Activated T-helper 1 cell treated with anti-CD3 and anti-CD28 coated beads, Interleukin-2, amount 50 U/mL, for 16 hours (primary cell): ENCODE measurements around the gene RNF19B.
"Not testable (repeated sequence)": the region's sequence is repeated elsewhere in the genome, so short reads cannot be mapped to it uniquely, and the experiment has no call there.

Source experiments
- DNase-seq, 2 donors: peaks; one replicate each; pipeline ENCODE4 v3.0.0-alpha.2; 2020; ENCODE audit warnings: low read depth in 1 of 2, low spot score in 1 of 2

Gene RNF19B

DNA sequence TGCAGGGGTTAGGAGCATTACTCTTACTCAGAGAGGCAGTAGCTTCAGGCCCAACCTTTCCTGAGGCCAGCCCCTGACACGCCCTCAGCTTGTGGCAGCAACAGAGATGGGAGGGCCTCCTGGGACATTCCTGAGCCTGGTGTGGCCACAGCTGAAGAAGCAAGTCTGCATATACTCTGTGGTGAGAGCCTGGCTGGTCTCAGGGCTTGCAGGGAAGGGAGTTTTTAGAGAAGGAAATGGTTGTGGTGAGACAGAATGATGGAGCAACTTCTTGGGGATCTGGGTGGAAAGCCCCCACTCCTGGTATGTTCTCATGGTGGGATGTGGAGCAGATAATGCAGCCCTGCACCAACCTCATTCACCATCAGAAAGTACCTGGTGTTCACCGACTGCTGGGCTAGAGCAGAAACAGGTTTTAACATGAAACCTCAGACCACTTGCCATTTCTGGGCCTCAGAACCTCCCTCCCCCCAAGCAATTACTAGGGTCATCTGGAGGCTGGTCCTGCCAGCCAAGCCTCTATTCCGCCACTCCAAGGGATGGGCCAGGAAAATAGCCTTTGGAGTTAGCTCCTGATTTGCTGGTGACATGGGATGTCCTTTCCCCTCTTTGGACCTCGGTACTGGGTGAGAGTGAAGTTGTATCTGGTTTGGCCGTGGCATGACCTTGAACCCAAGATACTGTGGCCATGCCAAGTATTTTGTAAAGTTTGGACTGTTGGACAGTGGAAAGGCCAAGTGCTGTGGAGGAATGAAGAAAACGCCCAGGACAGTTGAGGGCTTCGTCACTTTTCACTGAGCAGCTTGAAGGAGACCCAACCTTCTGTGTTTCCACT lies 28.1 kb upstream of the RNF19B start:
- DNase-seq, result peak in 1 of 2 donors; percentile 9

DNA sequence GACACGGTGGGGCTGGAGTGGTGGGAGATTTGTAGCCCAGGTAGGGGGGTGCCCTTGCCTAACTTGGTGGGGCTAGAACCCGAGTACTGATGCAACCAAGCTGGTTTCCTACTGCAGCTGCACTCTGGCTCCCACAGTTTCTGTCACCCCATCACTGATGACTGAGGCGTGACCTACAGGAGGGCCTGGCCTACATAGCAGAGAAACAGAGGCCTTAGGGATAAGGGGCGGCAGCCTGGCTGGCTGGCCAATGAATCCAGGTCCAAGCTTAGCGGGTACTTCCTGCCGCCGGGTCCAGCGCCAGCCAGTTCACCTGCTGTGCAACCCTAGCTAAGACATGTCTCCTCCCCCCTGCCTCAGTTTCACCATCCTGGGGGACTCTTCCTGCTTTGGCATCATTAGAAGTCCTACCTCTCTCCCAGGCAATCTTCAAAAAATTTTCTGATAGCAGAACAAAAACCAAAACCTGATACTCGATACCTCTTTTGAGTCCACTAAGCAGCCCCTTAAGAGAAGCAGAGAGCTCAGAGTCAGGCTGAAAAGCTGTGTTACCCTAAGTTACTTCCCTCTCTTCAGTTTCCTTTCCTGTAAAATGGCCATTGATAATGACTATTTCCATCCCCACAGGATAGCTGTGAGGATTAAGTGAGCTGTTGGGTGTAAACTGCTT lies 27.3 kb upstream of the RNF19B start:
- DNase-seq, result no peak

DNA sequence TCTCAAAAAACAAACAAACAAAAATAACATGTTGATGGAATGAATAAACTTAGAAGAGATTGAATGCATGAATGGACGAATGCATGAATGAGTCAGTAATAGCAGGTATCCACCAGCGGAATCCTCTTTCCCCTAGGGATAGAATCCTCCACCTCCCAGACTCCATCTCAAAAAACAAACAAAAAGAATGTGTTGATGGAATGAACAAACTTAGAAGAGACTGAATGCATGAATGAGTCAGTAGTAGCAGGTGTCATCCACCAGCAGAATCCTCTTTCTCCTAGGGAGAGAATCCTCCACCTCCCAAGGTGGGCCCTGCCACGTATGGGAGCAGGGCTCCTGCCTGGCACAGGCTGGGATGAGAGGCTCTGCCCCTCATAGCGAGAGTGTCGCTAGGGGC lies 26.8 kb upstream of the RNF19B start:
- no peak for DNase-seq

DNA sequence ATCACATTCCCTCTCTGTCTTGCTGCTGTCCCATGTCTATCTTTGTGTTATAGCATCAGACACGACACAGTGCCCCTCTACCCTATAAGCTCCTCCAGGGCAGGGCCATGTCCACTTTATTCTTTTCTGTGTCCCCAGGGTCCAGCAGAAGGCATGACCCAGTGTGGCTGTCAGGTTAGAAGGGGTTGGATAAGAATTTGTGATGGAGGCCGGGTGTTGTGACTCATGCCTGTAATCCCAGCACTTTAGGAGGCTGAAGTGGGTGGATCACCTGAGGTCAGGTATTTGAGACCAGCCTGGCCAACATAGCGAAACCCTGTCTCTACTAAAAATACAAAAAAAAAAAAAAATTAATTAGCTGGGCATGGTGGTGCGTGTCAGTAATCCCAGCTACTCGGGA lies 26.3 kb upstream of the RNF19B start:
- DNase-seq, result no peak

DNA sequence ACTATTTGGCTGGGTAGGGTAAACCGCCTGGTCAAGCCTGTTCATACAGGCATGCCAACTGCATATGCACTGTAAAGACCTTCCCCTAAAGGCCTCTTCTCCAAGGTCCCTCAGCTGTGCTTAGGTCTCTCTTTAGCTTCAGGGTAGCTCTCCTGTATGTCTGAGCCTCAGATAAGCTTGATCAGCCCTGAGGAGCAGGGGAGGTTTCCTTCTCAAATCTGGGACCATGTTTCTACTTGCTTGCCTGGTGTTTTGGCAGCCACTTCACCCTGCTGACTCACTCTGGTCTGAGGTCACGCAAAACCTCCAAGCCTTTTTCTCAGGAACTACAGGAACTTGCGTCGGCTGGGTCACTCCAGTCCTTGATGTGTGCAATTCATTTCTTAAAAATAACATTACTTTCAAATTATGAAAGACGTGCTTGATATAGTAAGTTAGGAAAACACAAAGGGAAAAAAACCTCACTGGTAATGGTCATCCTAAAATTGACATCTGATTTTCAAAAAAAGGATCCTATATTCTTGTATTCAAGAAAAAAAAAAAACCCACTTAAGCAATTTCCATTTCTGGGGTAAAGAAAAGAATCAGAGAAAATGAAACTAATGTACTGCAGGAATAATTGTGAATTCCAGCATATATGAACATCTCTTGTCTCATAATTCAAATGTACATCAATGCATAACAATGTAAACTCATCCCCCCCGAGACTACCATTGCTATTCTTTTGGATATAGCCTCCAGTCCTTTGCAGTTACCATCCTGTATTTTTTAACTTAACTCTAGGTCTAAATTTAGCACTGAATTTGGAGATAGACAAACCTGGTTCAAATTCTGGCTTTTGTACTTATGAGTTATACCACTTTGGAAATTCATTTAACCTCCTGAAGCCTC lies 24.8 kb upstream of the RNF19B start:
- DNase-seq, result no peak

DNA sequence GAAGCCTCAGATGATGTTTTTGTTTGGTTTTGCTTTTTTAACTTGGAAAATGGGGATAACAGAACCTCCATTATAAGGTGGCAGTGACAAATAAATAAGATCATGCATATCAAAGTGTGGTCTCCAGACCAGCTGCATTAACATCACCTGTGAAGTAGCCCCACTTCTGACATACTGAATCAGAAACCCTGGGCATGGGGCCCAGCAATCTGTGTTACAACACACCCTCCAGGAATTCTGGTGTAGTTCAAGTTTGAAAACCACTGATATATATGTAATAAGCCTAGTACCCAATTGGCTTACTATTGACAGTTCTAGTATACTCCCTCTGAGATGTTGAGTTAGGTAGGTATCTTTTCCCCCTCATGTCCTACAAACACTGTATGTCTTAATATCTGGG lies 24.1 kb upstream of the RNF19B start:
- no peak for DNase-seq

DNA sequence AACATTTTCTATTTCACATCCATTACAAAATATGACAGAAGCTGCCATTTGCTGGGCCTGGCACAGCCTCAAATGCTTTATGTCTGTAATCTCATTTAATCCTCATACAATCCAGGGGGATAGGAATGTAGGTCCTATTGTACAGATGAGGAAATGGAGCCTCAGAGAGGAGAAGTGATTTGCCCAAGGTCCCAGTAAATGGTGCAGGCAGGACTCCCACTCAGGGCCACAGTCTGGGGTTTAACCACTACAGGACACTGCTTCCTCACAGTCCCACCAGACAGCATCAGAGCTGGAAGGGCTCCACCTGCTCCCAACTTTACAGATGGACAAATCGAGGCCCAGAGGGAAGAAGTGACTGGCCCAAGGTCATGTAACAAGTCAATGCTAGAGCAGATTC lies 20.6 kb upstream of the RNF19B start:
- DNase-seq, result no peak

DNA sequence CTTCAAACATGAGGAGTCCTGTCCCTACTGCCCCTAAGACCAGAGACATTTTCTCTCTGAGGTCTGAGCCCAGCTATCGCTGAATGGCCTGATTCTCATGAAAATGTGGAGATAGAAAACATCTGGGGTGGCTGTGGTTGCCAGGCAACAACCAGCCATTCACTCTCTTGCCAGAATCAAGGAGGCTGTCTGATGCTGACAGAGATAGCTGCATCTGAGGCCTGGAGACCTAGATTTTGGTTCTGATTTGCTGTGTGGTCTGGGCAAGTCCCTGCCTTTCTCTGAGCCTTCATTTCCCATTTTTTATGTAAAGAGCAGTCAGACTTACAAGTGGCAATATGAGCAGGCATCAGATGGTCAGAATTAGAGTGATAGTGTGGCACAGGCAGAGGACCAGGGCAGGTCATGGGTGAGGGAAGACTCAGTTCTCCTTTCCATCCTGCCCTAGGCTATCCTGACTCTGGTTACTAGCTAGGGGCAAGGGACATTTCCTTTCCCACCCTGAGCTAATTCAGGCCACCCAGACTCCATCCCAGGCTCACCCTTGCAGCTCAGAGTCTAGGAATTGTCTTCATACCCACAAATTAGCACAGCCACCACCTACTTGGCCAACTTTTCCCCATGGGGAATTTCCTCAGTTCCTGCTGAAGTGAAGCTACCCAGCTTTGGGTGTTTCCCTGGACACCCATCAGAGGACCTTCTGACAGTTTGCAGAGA lies 20.0 kb upstream of the RNF19B start:
- no peak for DNase-seq

DNA sequence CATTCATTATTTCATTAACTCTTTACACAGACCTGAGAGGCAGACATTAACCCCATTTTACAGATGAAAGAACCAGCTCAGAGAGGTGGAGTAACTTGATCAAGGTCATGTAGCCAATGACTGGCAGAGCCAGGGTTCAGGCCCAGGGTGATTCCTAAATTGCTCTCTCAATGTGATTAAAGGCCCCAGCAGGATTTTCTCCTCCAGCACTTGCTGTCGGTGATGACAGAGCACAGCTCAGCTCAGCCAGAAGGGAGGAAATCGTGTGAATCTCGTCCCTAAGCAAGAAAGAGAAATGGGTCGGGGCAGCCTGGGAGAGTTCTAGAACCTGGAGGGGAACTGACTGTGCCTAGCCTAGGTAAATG lies 19.5 kb upstream of the RNF19B start:
- no peak for DNase-seq

DNA sequence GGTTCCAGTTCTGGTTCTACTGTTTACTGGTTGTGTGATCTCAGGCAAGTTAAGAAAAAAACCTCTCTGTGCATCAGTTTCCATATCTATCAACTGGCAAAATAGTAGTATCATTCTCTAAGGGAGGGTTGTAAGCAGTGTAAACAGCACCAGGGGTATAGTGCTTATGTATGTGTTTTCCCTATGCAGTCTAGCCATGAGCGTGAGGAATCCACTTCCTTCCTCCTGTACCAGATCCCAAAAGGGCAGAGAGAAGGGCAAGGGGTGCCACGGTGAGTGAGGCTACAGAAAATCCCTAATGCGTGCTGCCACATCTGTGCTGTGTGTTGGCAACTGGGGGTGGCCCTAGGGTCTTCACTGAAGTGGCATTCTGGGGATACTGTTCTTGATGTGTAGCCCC lies 18.4 kb upstream of the RNF19B start:
- DNase-seq, result no peak

DNA sequence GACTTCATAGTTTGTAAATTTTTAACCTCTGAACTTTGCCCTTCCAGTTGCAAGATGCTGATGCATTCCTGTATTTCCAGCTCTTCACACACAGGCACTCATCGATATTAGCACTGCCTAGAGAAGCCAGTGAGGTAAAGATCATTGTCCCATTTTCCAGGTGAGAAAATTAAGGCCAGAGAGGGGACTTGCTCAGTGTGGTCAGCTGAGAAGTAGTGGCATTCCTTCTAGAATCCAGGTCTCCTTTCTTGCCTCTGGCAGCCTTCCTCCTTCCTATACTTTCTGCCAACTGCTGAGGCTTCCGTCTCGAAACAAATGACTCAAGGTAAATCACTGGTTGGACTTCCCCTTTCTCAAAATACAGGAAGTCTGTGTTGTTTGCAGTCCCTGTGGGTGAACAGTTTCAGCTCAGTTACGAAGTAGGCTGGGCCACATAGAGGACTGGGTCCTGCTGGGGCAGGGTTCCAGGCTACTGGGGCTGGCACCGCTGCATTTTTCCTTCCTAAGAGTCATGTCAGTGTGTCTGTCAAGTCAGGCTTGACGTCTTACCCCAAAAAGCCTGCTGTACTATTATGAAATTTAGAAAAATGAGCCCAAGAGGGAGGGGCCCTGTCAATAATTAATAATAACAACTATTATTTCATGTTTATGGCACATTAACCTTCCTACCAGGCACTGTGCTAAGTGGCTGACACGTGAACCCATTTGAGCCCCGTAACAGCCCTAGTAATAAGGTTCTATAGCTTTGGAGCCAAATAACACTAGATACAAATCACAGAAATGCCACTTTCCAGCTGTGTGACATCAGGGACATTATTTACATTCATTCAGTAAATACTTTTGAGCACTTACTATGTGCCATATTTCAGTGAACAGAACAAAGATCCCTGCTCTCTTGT lies 16.6 kb upstream of the RNF19B start:
- DNase-seq, result peak; percentile 22 to 38

DNA sequence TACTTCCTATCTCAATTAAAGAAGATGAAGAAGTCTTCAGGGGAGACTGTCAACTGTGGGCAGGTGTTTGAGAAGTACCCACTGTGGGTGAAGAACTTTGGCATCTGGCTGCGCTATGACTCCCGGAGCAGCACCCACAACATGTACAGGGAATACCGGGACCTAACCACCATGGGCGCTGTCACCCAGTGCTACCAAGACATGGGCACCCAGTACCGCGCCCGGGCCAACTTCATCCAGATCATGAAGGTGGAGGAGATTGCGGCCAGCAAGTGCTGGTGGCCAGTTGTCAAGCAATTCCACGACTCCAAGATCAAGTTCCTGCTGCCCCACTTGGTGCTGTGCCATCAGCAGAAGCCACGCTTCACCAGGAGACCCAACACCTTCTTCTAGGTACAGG lies 15.5 kb upstream of the RNF19B start:
- no peak for DNase-seq

DNA sequence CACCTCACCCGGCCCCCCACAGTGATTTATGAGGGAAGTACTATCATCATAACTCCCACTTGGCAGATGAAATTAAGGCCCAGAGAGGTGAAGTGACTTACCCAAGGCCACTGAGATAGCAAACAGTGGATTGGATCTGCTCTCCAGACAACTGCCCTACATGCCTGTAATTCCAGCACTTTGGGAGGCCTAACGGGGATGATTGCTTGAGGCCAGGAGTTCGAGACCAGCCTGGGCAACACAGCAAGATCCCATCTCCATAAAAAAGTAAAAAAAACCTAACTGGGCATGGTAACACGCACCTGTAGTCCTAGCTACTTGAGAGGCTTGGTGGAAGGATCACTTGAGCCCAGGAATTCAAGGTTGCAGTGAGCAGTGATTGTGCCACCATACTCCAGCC lies 14.2 kb upstream of the RNF19B start:
- no peak for DNase-seq

DNA sequence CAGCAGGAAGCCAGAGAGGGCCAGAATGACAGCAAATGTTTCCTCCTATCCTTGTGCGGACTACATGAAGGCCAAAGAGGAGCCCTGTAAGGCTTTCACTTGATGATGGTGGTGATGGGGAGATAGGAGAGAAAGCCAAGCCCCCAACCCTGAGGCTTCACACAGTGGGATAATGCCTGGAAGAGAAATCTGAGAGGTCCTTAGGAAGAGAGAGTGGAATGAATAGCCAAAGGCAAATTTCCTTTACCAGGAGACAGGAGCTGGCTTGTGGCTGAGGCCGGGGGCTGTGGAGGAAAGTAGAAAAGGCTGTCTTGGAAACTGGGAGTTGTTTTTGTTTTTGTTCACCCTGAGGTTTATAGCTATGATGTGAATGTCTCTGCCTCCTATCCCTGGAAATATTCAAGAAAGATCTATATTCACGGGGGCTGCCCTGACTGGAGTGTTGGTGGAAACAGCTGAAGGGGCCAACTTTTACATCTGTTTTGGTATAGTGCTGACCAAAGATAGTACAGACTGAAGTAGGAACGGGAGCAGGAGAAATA lies 13.0 kb upstream of the RNF19B start:
- no peak for DNase-seq

DNA sequence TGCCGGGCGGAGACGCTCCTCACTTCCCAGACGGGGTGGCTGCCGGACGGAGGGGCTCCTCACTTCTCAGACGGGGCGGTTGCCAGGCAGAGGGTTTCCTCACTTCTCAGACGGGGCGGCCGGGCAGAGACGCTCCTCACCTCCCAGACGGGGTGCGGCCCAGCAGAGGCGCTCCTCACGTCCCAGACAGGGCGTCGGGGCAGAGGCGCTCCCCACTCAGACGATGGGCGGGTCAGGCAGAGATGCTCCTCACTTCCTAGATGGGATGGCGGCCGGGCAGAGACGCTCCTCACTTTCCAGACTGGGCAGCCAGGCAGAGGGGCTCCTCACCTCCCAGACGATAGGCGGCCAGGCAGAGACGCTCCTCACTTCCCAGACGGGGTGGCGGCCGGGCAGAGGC lies 10.4 kb upstream of the RNF19B start:
- not testable (repeated sequence) for DNase-seq

DNA sequence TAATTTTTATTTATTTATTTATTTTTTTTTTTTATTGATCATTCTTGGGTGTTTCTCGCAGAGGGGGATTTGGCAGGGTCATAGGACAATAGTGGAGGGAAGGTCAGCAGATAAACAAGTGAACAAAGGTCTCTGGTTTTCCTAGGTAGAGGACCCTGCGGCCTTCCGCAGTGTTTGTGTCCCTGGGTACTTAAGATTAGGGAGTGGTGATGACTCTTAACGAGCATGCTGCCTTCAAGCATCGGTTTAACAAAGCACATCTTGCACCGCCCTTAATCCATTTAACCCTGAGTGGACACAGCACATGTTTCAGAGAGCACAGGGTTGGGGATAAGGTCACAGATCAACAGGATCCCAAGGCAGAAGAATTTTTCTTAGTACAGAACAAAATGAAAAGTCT lies 8.8 kb upstream of the RNF19B start:
- DNase-seq, result not testable (repeated sequence)

DNA sequence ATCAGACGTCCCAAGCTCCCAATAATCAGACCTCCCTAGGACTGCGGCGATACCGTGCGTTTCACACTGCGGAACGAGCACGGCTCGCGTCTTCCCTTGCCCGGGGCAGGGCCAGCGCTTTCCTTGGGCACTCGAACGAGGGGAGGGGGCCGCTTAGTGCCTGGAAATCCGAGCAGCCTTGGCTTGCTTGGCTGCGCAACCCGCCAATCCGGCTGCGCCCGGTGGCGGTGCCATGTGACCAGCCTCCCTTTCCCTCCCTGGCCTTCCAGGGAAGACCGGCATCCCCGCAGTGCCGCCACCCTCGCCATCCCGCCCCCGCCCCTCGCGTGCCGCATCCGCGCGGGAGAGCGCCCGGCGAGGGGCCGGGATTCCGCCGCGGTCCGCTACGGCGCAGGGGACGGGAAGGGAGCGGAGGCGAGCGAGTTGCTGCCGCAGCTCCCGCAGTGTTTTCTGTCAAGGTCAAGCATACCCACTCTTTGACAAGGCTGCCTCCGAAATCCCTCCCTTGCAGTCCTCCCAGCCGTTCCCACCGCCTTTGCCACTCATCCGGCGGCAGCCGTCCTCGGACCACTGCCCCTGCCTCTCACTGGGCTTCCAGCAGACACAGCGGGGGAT lies 8.3 kb upstream of the RNF19B start:
- no peak for DNase-seq

DNA sequence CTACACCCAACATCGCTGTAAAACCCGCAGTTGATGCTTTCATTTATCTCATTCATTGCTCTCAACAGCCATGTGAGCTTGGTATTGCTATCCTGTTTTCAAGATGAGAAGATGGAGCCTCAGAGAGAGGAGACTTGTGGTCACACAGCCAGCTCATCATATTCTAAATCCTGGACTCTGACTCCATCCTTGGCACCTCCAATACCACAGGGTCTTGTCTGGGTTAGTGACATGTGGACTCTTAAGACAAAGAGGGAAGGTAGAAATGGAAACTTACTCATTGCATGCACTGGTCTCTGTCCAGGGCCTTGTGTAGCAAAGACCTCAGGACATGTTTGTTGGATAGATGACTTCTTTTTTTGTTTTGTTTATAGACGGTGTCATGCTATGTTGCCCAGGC lies 7.0 kb upstream of the RNF19B start:
- no peak for DNase-seq

DNA sequence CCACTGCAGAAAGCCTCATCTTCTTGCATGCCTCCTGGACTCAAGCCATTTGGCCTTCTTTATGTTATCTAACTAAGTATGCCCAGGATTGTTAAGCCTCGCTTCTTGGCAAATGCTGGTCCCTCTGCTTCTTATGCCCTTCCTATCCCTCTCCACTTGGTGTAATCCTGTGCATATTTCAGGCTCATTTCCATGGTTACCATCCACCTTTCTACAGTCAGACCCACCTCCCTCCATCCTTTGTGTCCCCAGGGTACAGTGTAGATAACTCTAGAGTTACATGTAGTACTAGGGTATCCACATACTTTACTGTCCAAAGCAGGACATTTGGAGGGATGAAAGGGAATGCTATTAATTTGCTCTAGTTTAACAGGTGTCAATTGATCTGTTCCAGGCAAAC lies 6.5 kb upstream of the RNF19B start:
- DNase-seq, result no peak

DNA sequence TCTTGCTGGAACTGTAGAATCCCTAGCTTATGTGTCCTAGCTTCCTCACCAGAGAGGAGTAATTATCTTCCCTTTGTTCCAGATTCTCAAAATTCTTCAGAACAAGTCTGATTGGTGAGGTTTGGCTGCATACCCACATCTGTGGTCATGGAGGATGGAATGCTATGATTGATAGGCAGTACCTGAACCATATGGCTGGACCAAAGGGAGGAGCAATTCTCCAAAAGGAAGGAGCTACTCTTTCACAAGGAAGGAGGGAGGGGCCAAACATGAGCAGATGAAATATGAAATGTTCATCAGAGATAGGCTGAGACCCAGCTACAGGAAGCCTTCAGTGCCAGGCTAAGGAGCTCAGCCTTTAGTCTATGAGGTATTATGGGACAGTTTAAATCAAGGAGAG lies 5.0 kb upstream of the RNF19B start:
- DNase-seq, result no peak
